Neural progenitor cell (in vitro differentiated cells): ENCODE results near the gene LYRM4. TPM values are rescaled to one million over a fixed set of nuclear protein-coding genes. Genes with fewer than 3 reads are reported as not detected.

Experiments used
- DNase-seq: peaks from one replicate; pipeline ENCODE4 v3.0.0-alpha.2; 2016; ENCODE audit warnings: low spot score
- H2AFZ ChIP-seq: fragments of 200-600 bp; sonication (generic); replicated peaks from 2 replicates; pipeline ENCODE4 v1.6.1; 2016; ENCODE audit warnings: antibody characterized with exemption
- H3F3A ChIP-seq: fragments of 200-600 bp; sonication (generic); 2 replicates; pipeline ENCODE4 v1.6.1; 2016; ENCODE audit warnings: antibody characterized with exemption, low read depth
- H3K27ac ChIP-seq: fragments of 200-600 bp; sonication (generic); 2 replicates; pipeline ENCODE4 v1.5.1; 2016; ENCODE audit warnings: mild to moderate bottlenecking
- H3K27me3 ChIP-seq: fragments of 200-600 bp; sonication (generic); 2 replicates; pipeline ENCODE4 v1.6.1; 2016; ENCODE audit warnings: mild to moderate bottlenecking, moderate library complexity
- H3K36me3 ChIP-seq: fragments of 200-600 bp; sonication (generic); 2 replicates; pipeline ENCODE4 v1.5.1; 2016
- H3K4me1 ChIP-seq: fragments of 200-600 bp; sonication (generic); 2 replicates; pipeline ENCODE4 v1.6.1; 2016; ENCODE audit warnings: mixed run types
- H3K4me2 ChIP-seq: fragments of 200-600 bp; sonication (generic); 2 replicates; pipeline ENCODE4 v1.6.1; 2016
- H3K4me3 ChIP-seq: fragments of 200-600 bp; sonication (generic); 2 replicates; pipeline ENCODE4 v1.5.1; 2016
- H3K79me2 ChIP-seq: fragments of 200-600 bp; sonication (generic); 2 replicates; pipeline ENCODE4 v1.6.1; 2016; ENCODE audit warnings: low read depth
- H3K9ac ChIP-seq: fragments of 200-600 bp; sonication (generic); 2 replicates; pipeline ENCODE4 v1.6.1; 2016
- H3K9me3 ChIP-seq: fragments of 200-600 bp; sonication (generic); 2 replicates; pipeline ENCODE4 v1.5.1; 2016; ENCODE audit warnings: low read depth
- H4K20me1 ChIP-seq: fragments of 200-600 bp; sonication (generic); 2 replicates; pipeline ENCODE4 v1.6.1; 2016; ENCODE audit warnings: low read depth
- H3K27ac Mint-ChIP-seq: 3 replicates; pipeline ENCODE4 v1.8.0; 2021; ENCODE audit warnings: mixed read lengths
- H3K27me3 Mint-ChIP-seq: 2 replicates; pipeline ENCODE4 v1.8.0; 2022; ENCODE audit warnings: low read depth, mild to moderate bottlenecking, inconsistent platforms, moderate library complexity, mixed read lengths; ENCODE audit not compliant: insufficient read depth
- H3K36me3 Mint-ChIP-seq: 3 replicates; pipeline ENCODE4 v1.8.0; 2021; ENCODE audit warnings: mixed read lengths
- H3K4me1 Mint-ChIP-seq: 3 replicates; pipeline ENCODE4 v1.8.0; 2021; ENCODE audit warnings: mixed read lengths
- H3K4me3 Mint-ChIP-seq: 3 replicates; pipeline ENCODE4 v1.8.0; 2021; ENCODE audit warnings: mild to moderate bottlenecking, moderate library complexity, mixed read lengths
- H3K9me3 Mint-ChIP-seq: 3 replicates; pipeline ENCODE4 v1.8.0; 2020; ENCODE audit warnings: mixed read lengths
- EZH2 ChIP-seq: fragments of 200-600 bp; sonication (generic); IDR thresholded peaks from 2 replicates; pipeline ENCODE4 v1.6.1; 2017; ENCODE audit warnings: antibody characterized with exemption, mild to moderate bottlenecking, moderate library complexity
- EZH2phosphoT487 ChIP-seq: fragments of 200-600 bp; sonication (generic); IDR thresholded peaks from 2 replicates; pipeline ENCODE4 v1.6.1; 2017; ENCODE audit warnings: antibody characterized with exemption
- total RNA-seq: library from RNA; depleted of rRNA; stranded (reverse); fragments of >200 nt; gene quantifications from 2 replicates; pipeline ENCODE4 v1.2.3, GENCODE V29; 2015; ENCODE audit warnings: low replicate concordance
- TF ChIP-seq, protein P1 (sequence below): fragments of 200-600 bp; sonication (generic); IDR thresholded peaks from 2 replicates; pipeline ENCODE4 v1.5.1; 2017; ENCODE audit warnings: antibody characterized with exemption, mild to moderate bottlenecking

The LYRM4 gene
- total RNA-seq, 1 donor from 2014 or later: 23.9 TPM

DNA sequence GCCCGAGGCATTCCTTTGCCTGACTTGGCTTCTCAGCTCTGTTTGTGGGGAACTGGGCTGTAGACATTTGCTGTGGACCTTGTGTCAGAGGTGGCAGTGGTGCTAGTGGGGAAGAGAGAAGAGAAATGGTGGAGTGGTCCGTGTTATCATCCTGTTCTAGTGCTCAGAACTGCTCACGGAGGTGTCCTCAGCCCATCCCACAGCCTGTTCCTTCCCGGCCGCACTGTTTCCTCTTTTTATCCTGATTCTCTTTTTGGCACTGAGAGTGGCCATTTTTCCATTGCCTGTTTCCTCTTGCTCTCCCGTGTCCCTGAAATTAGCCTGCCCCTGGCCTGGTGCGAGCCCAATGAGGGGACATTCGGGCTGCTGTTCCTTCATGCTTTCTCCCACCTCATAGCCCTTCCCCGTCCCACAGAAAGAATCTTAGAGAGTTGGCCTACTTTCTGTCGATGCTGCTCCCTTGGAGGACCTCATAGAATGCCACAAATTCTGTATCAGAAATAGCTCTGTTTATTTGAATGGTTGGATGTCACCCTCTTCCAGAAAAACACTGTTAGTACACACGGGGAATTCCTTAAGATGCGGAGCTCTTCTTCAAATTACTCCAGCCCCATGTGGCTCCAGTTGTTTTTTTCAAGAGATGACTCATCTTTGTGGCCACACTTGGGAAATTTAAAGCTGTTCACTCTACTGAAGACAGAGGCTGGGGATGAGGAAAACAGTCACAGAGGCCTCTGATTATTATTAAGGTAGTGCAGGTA lies 26.6 kb upstream of the LYRM4 start:
- no peak for DNase-seq
- no peak overlapping the region for H3K27ac Mint-ChIP-seq
- no peak overlapping the region for H3K4me3 Mint-ChIP-seq
- Histone ChIP-seq H3K9ac (no peak overlapping the region), H3K27me3 (no peaks in the 10 kb centered on the region), H3K27ac (no peak overlapping the region), H3K4me1 (no peaks in the 10 kb centered on the region), H3K36me3 (no peaks in the 10 kb centered on the region), H2AFZ (no peak overlapping the region), H4K20me1 (peaks cover 4% of the 10 kb centered on the region), H3K4me2 (no peak overlapping the region), H3K9me3 (no peaks in the 10 kb centered on the region), H3K4me3 (no peak overlapping the region), H3K79me2 (peaks cover 5% of the 10 kb centered on the region), H3F3A (no peaks in the 10 kb centered on the region)
- TF ChIP-seq EZH2phosphoT487 (no peak), EZH2 (no peak)
- TF ChIP-seq, protein P1, sequence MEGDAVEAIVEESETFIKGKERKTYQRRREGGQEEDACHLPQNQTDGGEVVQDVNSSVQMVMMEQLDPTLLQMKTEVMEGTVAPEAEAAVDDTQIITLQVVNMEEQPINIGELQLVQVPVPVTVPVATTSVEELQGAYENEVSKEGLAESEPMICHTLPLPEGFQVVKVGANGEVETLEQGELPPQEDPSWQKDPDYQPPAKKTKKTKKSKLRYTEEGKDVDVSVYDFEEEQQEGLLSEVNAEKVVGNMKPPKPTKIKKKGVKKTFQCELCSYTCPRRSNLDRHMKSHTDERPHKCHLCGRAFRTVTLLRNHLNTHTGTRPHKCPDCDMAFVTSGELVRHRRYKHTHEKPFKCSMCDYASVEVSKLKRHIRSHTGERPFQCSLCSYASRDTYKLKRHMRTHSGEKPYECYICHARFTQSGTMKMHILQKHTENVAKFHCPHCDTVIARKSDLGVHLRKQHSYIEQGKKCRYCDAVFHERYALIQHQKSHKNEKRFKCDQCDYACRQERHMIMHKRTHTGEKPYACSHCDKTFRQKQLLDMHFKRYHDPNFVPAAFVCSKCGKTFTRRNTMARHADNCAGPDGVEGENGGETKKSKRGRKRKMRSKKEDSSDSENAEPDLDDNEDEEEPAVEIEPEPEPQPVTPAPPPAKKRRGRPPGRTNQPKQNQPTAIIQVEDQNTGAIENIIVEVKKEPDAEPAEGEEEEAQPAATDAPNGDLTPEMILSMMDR: no peak
- H3K36me3 Mint-ChIP-seq: no peaks in the 10 kb centered on the region
- peaks cover 2% of the 10 kb centered on the region for H3K27me3 Mint-ChIP-seq
- no peaks in the 10 kb centered on the region for H3K9me3 Mint-ChIP-seq
- H3K4me1 Mint-ChIP-seq: peaks cover 5% of the 10 kb centered on the region

GRCh38 chr6:5286780-5287179 lies 26.0 kb upstream of the LYRM4 start:
- Histone ChIP-seq H3F3A (no peaks in the 10 kb centered on the region), H3K27me3 (no peaks in the 10 kb centered on the region), H3K9me3 (no peaks in the 10 kb centered on the region), H3K9ac (no peak overlapping the region), H3K27ac (no peak overlapping the region), H3K36me3 (no peaks in the 10 kb centered on the region), H3K4me1 (no peaks in the 10 kb centered on the region), H3K4me2 (no peak overlapping the region), H4K20me1 (peaks cover 4% of the 10 kb centered on the region), H3K4me3 (no peak overlapping the region), H2AFZ (no peak overlapping the region), H3K79me2 (peaks cover 9% of the 10 kb centered on the region)
- H3K27me3 Mint-ChIP-seq: peaks cover under 1% of the 10 kb centered on the region
- no peaks in the 10 kb centered on the region for H3K36me3 Mint-ChIP-seq
- TF ChIP-seq EZH2 (no peak), EZH2phosphoT487 (no peak)
- TF ChIP-seq, protein P1: no peak
- no peak for DNase-seq
- H3K4me3 Mint-ChIP-seq: no peak overlapping the region
- peaks cover 9% of the 10 kb centered on the region for H3K4me1 Mint-ChIP-seq
- H3K9me3 Mint-ChIP-seq: no peaks in the 10 kb centered on the region
- H3K27ac Mint-ChIP-seq: no peak overlapping the region

DNA sequence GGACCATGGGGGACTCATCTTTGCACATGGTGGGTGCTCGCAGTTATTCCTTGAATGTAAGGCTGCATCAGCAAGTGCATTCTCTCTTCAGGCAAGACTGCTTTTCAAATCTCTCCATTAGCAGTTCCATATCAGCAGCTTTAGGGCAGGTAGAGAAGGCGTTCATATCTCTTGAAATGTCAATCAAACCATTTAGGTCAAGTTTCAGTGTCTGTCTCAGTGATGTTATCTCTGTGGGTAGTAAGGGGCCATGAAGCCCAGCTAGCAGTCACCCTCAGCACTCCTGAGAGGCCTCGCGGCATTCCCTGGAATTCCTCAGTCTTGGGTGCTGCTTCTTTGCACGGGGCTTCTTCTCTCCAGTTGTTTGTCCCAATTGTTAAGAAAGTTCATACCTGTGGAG lies 24.8 kb upstream of the LYRM4 start:
- Mint-ChIP-seq H3K27ac (no peak overlapping the region), H3K27me3 (peaks cover 2% of the 10 kb centered on the region), H3K4me3 (no peak overlapping the region), H3K36me3 (no peaks in the 10 kb centered on the region), H3K9me3 (no peaks in the 10 kb centered on the region), H3K4me1 (peaks cover 9% of the 10 kb centered on the region)
- H2AFZ ChIP-seq: no peak overlapping the region
- no peaks in the 10 kb centered on the region for H3K9me3 ChIP-seq
- no peak for DNase-seq
- H3K4me2 ChIP-seq: no peak overlapping the region
- H3K4me1 ChIP-seq: no peaks in the 10 kb centered on the region
- peaks cover 9% of the 10 kb centered on the region for H3K79me2 ChIP-seq
- no peak overlapping the region for H3K4me3 ChIP-seq
- H3K27me3 ChIP-seq: no peaks in the 10 kb centered on the region
- TF ChIP-seq EZH2 (no peak), EZH2phosphoT487 (no peak)
- TF ChIP-seq, protein P1: no peak
- H4K20me1 ChIP-seq: peaks cover 4% of the 10 kb centered on the region
- H3K27ac ChIP-seq: no peak overlapping the region
- H3K9ac ChIP-seq: no peak overlapping the region
- H3F3A ChIP-seq: no peaks in the 10 kb centered on the region
- no peaks in the 10 kb centered on the region for H3K36me3 ChIP-seq
